Measurements from ENCODE around the gene NCOR1.
"Not testable (repeated sequence)": the region's sequence is repeated elsewhere in the genome, so short reads cannot be mapped to it uniquely, and the experiment has no call there.

Gene NCOR1

DNA sequence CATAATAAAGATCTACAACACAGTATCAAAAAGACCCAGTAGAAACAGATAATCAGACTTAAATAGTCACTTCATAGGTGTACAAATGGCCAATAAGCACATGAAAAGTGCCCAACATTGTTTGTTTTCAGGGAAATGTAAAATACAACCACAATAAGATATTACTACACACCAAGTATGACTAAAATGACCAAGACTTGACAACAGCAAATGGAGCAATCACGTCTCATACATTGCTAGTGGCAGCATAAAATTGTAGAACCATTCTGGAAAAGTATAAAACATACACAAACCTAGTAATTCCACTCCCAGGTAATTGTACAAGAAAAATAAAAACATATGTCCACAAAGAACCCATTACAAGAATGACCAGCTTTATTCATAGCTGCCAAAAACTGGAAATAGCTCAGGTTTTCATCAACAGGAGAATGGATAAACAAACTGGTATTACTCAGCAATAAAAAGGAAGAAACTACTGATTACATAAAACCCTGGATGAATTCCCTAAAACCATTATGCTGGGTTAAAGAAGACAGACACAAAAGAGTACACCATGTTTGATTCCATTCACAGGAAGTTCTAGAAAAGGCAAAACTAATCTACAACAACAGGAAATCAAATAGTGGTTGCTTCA, 130.2 kb downstream of the NCOR1 start:
- DNase-seq, result no peak

DNA sequence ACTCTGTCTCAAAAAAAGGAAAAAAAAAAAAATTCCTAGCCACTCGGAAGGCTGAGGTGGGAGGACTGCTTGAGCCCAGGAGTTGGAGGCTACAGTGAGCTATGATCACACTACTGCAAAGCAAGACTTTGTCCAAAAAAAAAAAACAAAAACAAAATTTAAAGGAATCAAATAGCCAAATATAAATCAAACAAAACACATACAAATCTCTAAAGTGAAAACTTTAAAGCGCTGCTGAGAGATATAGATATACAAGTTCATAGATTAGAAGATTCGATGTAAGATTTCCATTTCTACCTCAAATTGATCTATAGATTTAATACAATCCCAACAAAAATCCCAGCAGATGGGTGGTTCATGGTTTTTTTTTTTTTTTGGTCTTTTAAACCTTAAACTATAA, 132.1 kb downstream of the NCOR1 start:
- DNase-seq, result no peak

DNA sequence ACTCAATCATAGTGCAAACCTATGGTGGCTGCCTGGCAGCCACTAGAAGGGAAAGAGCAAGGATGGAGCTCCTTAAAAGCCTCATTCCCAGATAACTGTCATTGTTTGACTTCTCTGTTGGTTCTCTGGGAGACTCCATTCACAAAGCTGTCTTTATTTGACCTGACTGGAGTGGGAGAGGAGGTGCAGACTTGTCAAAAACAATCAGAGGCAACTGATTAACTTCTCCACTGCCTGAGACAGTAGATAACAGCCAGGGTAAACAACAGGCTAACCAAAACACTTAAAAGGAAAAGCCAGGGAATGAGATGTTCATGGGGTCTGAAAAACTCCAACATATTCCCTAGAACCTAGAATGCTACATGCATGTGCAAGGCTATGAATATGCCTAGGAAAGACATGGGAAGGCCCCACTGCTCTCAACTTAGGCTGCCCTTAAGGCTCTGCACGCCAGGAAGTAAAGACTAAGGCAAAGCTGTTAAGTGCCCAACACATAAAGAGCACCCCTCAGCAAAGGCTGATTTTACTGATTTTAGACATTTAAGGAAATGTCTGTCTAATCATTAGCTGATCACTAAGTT, 133.7 kb downstream of the NCOR1 start:
- no peak for DNase-seq

GRCh38 chr17:16080366-16080765, 135.0 kb downstream of the NCOR1 start:
- DNase-seq, result no peak

GRCh38 chr17:16075949-16076348, 139.4 kb downstream of the NCOR1 start:
- no peak for DNase-seq

DNA sequence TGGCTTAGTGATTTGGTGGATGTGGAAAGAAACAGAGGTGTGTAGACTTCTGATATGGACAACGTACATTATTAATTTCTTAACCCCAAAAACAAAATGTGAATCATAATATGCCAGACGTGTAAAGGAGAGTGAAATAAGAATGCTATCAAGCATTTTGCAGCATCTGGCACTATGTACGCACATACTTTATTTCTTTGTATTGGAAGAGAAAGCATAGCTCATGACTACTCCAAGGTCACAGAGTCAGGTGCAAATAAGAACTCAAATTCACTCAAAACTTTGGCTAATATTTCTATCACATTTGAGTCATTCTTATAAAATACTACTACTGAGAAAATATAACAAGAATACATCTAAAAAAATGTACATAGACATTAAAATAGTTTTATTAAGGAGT, 140.9 kb downstream of the NCOR1 start:
- no peak for DNase-seq

DNA sequence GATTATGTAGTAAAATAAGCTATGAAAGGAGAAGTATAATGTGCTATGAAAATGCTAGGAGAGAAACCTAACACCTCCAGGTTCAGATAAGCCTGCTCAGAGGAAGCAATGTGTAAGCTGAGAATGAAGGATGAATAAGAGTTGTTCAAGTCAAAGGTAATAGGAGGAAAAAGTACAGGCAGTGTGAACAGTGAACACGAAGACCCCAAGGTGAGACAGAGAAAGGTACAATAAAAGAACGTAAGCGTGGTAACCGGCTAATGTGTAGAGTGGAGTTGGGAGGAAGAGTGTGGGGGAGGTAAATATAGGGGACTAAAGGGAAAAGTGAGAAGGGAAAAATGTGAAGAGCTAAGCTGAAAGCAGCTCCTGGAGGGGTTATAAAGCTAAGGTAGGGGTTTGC, 141.5 kb downstream of the NCOR1 start:
- no peak for DNase-seq

- DNase-seq, result no peak
Measured at GRCh38 chr17:16072031-16072430, 143.3 kb downstream of the NCOR1 start.

DNA sequence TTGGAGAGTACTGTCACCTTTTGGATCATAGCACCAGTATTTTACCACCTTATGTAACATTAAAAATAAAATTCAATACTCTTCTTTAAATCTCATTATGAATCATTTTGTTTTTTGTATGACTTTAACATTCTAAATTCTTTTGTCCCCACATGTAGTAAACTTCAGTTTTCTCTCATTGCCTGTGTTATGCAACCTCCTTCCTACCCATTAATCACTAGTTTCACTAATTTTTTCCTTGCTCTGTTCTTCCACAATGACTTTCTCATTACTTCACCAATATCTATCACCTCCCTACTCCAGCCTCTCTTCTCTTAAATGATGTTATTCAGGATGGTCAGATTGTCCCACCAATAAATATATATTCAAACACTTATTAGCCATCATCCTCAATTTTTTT, 147.0 kb downstream of the NCOR1 start:
- DNase-seq, result no peak

GRCh38 chr17:16066125-16066524, 149.2 kb downstream of the NCOR1 start:
- no peak for DNase-seq

- DNase-seq, result no peak
Measured at GRCh38 chr17:16061631-16062030, 153.7 kb downstream of the NCOR1 start.

GRCh38 chr17:16055139-16055538, 160.2 kb downstream of the NCOR1 start:
- DNase-seq, result not testable (repeated sequence)

- DNase-seq, result no peak
Measured at GRCh38 chr17:16052486-16052885, 162.8 kb downstream of the NCOR1 start.

- DNase-seq, result no peak
Measured at GRCh38 chr17:16050844-16051243, 164.5 kb downstream of the NCOR1 start.

DNA sequence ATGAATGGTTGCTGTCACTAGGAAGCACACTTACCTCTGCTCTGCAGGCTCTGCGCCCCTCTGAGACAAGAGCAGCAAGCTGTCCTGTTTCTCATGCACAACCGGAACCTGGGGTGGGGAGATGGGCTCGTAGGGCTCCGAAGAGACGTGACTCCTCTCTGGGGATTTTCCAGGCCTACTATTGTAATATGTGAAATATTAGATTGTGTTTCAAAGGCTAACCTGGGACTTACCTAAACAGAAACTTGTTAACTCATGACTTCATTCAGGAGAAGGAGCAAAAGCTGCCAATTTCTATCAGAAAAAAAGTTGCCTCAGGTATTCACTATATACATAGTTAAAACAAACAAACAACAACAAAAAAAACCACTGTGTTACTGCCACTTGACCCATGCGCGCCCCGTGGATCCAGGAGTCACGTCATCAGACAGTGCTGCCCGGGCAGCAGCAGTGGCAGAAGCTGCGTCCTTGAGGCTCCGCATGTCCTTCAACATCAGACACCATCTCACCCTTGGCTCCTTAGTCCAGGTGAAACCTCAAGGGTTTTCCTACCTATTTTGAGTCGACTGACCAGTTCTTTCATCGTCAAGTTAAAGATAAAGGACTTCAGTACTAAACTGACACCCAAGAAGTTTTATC, 166.4 kb downstream of the NCOR1 start:
- no peak for DNase-seq

GRCh38 chr17:16046966-16047365, 168.4 kb downstream of the NCOR1 start:
- no peak for DNase-seq

- no peak for DNase-seq
Measured at GRCh38 chr17:16044487-16044886, 170.8 kb downstream of the NCOR1 start.

GRCh38 chr17:16040710-16041251, 174.6 kb downstream of the NCOR1 start:
- no peak for DNase-seq

DNA sequence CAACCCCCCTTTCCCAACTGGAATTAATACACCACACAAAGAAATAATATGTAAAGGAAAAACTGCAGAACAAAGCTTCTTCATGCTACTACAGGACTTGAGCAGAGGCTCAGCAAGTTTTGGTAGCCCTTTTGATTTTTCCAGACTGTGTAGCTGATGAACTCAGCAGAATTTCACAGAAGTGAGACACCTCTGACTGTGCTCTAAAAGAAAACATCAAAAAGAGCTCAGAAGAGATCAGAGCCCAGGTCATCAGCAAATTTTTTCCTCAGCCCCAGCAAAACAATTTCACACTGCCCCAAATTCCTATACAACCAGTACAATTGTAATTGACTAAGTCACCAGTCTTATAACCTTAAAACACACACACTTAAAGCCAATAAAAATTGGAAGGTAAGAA, 177.7 kb downstream of the NCOR1 start:
- no peak for DNase-seq

- DNase-seq, result no peak
Measured at GRCh38 chr17:16036261-16036660, 179.1 kb downstream of the NCOR1 start.

- no peak for DNase-seq
Measured at GRCh38 chr17:16033729-16034349, 181.5 kb downstream of the NCOR1 start.

DNA sequence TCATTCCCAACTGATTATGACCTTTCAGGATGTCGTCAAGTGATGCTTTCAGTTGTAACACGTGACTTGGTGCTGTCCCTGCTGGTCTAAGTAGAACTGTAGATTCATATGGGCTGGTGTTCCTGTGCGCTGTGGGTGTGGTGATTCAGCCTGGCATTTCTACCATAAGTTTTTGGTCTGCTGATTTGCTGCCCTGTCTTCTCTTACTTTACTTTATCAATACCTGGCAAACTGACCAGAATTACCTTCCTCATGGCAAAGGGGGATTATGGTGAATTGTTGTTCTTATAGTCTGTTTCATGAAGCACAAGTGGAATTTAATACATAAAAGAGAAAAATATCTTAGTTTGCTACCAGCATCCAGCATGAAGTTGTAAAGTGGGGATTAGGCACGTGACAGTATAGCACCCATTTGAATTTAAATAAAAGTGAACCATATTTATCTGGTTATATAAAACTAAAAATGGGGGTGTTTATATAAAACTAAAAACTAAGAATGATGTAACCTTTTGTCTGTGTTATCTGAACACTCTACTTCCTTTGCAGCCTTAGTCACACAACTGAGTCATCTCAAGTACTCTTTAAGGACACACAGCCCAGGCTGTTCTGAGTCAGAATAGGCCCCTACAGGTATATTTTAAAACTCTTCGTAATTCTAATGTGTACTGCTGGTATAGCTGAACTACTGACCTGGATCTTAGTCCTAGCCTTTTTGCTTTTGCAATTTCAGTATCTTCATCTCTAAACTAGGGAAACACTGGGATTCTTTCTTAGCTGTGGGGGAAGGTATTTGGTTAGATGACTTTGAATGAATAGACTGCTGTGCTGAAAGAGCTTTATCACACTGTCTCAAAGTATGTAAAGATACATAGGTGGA, 187.4 kb downstream of the NCOR1 start:
- no peak for DNase-seq

GRCh38 chr17:16026895-16027294, 188.4 kb downstream of the NCOR1 start:
- no peak for DNase-seq

Measured in effector CD8-positive, alpha-beta T cell (primary cell).